ENCODE results near the gene ARHGEF39.

ARHGEF39 gene

GRCh38 chr9:35690614-35691333 is 25.8 kb upstream of the ARHGEF39 start:
- no peak for DNase-seq
- H3K4me3 ChIP-seq (ENCODE audit: low read length): peak overlapping the region; percentile 71
- H3K27ac ChIP-seq (ENCODE audit: low read length): no peak overlapping the region
- TF ChIP-seq EZH2 (optimal IDR thresholded peaks at IDR 0.05; ENCODE audit: low read depth, low read length) (no peak), CTCF (IDR thresholded peaks at IDR 0.05; ENCODE audit: low read length) (no peak), EZH2phosphoT487 (IDR thresholded peaks at IDR 0.05; ENCODE audit: low read length) (no peak)
- H4K20me1 ChIP-seq (ENCODE audit: insufficient read depth, low read length): no peaks in the 10 kb centered on the region
- 0 out of 2 replicates have a peak, but pooled peaks cover 4% of the 10 kb centered on the region for H3K27me3 ChIP-seq (replicated peaks; ENCODE audit: insufficient read depth, low read length)
- H3K79me2 ChIP-seq (ENCODE audit: low read length): no peaks in the 10 kb centered on the region
- H3K9me2 ChIP-seq (replicated peaks; ENCODE audit: insufficient read depth, low read length): no peaks in the 10 kb centered on the region
- peak overlapping the region; percentile 31; the same call in 1 of the 2 replicates for H3K9ac ChIP-seq (ENCODE audit: low read length)
- peak overlapping the region; percentile 98 for H2AFZ ChIP-seq (ENCODE audit: low read length)
- no peaks in the 10 kb centered on the region for H3K9me3 ChIP-seq (replicated peaks; ENCODE audit: insufficient read depth, low read length)
- peak overlapping the region; percentile 95 for H3K4me2 ChIP-seq (ENCODE audit: low read depth, low read length)
- H3F3A ChIP-seq (ENCODE audit: insufficient read depth, low read length): no peaks in the 10 kb centered on the region
- H3K4me1 ChIP-seq (ENCODE audit: low read length): no peaks in the 10 kb centered on the region
- no peaks in the 10 kb centered on the region for H3K36me3 ChIP-seq (replicated peaks; ENCODE audit: insufficient read depth, low read length)

- Histone ChIP-seq H3K9ac (ENCODE audit: low read length) (no peak overlapping the region; the same call in 1 of the 2 replicates), H3K9me3 (replicated peaks; ENCODE audit: insufficient read depth, low read length) (no peaks in the 10 kb centered on the region), H3K36me3 (replicated peaks; ENCODE audit: insufficient read depth, low read length) (no peaks in the 10 kb centered on the region), H3K4me1 (ENCODE audit: low read length) (no peaks in the 10 kb centered on the region), H3K4me3 (ENCODE audit: low read length) (peak overlapping the region; percentile 71), H3K27ac (ENCODE audit: low read length) (no peak overlapping the region), H3K4me2 (ENCODE audit: low read depth, low read length) (peak overlapping the region; percentile 95), H4K20me1 (ENCODE audit: insufficient read depth, low read length) (no peaks in the 10 kb centered on the region), H3K79me2 (ENCODE audit: low read length) (no peaks in the 10 kb centered on the region), H3K27me3 (replicated peaks; ENCODE audit: insufficient read depth, low read length) (0 out of 2 replicates have a peak, but pooled peaks cover 4% of the 10 kb centered on the region), H3K9me2 (replicated peaks; ENCODE audit: insufficient read depth, low read length) (no peaks in the 10 kb centered on the region), H3F3A (ENCODE audit: insufficient read depth, low read length) (no peaks in the 10 kb centered on the region), H2AFZ (ENCODE audit: low read length) (peak overlapping the region; percentile 98)
- TF ChIP-seq EZH2 (optimal IDR thresholded peaks at IDR 0.05; ENCODE audit: low read depth, low read length): no peak
- TF ChIP-seq CTCF (IDR thresholded peaks at IDR 0.05; ENCODE audit: low read length): no peak
- no peak for TF ChIP-seq EZH2phosphoT487 (IDR thresholded peaks at IDR 0.05; ENCODE audit: low read length)
- DNase-seq: no peak
These were observed 25.3 kb upstream of the ARHGEF39 start for GRCh38 chr9:35690294-35690613.

- no peak within 1 kb of the TSS for H3K27ac ChIP-seq (ENCODE audit: low read length)
- no peaks in the 10 kb centered on the region for H3K9me3 ChIP-seq (replicated peaks; ENCODE audit: insufficient read depth, low read length)
- no peaks in the 10 kb centered on the region for H3F3A ChIP-seq (ENCODE audit: insufficient read depth, low read length)
- 0 out of 2 replicates have a peak, but pooled peaks cover 4% of the 10 kb centered on the region for H3K27me3 ChIP-seq (replicated peaks; ENCODE audit: insufficient read depth, low read length)
- no peak for TF ChIP-seq EZH2phosphoT487 (IDR thresholded peaks at IDR 0.05; ENCODE audit: low read length)
- no peak for TF ChIP-seq EZH2 (optimal IDR thresholded peaks at IDR 0.05; ENCODE audit: low read depth, low read length)
- TF ChIP-seq CTCF (IDR thresholded peaks at IDR 0.05; ENCODE audit: low read length): no peak
- H3K9ac ChIP-seq (ENCODE audit: low read length): peak within 1 kb of the TSS; percentile 31; the same call in 1 of the 2 replicates
- H4K20me1 ChIP-seq (ENCODE audit: insufficient read depth, low read length): no peaks in the 10 kb centered on the region
- peak within 1 kb of the TSS; percentile 71 for H3K4me3 ChIP-seq (ENCODE audit: low read length)
- no peaks in the 10 kb centered on the region for H3K4me1 ChIP-seq (ENCODE audit: low read length)
- peak within 1 kb of the TSS; percentile 95 for H3K4me2 ChIP-seq (ENCODE audit: low read depth, low read length)
- H3K9me2 ChIP-seq (replicated peaks; ENCODE audit: insufficient read depth, low read length): no peaks in the 10 kb centered on the region
- peak within 1 kb of the TSS; percentile 98 for H2AFZ ChIP-seq (ENCODE audit: low read length)
- DNase-seq: no peak
- no peaks in the 10 kb centered on the region for H3K36me3 ChIP-seq (replicated peaks; ENCODE audit: insufficient read depth, low read length)
- H3K79me2 ChIP-seq (ENCODE audit: low read length): no peaks in the 10 kb centered on the region
These were observed 24.7 kb upstream of the ARHGEF39 start, which contains the start of gene TPM2 for GRCh38 chr9:35689542-35690293. Gene TPM2, minus strand, starts transcription at chr9:35689925. Its CDS starts 108 bp downstream, at chr9:35689817.

Measured in MM.1S (cell line).